PC-9 (cell line): ENCODE results near the gene OCSTAMP.

Experiments
- CTCF ChIP-seq: fragments of 200-600 bp; sonication (generic); conservative IDR thresholded peaks from 2 replicates; pipeline ENCODE4 v1.6.1; 2017; ENCODE audit warnings: mixed run types, antibody characterized with exemption, mild to moderate bottlenecking, moderate library complexity
- EZH2 ChIP-seq: fragments of 200-600 bp; sonication (generic); IDR thresholded peaks from 2 replicates; pipeline ENCODE4 v1.8.0; 2017; ENCODE audit warnings: antibody characterized with exemption, low read depth

- TF ChIP-seq CTCF (no peak), EZH2 (no peak)
These were observed 59.1 kb downstream of the OCSTAMP start for GRCh38 chr20:46491354-46491753.
